HCT116 (cell line): Measurements from ENCODE around the gene FGF14.

Experiments used
- EZH2 ChIP-seq: fragments of 200-600 bp; sonication (generic); IDR thresholded peaks from 2 replicates; pipeline ENCODE4 v1.6.1; 2017; ENCODE audit warnings: antibody characterized with exemption, mixed run types
- POLR2A ChIP-seq: IDR thresholded peaks from 2 replicates; pipeline ENCODE4 v1.7.0; 2011; ENCODE audit warnings: borderline replicate concordance; ENCODE audit not compliant: insufficient read depth, insufficient read length; ENCODE audit errors: extremely low read depth
- POLR2AphosphoS5 ChIP-seq: IDR thresholded peaks from 2 replicates; pipeline ENCODE4 v1.6.1; 2011; ENCODE audit warnings: mild to moderate bottlenecking, low read depth, low read length, moderate library complexity
- RAD21 ChIP-seq: IDR thresholded peaks from 2 replicates; pipeline ENCODE4 v1.6.1; 2012; ENCODE audit warnings: low read depth, mild to moderate bottlenecking
- ZFX ChIP-seq: fragments of 450-650 bp; IDR thresholded peaks from 2 replicates; pipeline ENCODE4 v1.6.1; 2017
- ZNF274 ChIP-seq: fragments of 200-500 bp; sonication (Bioruptor generic); IDR thresholded peaks from 2 replicates; pipeline ENCODE4 v1.6.1; 2014; ENCODE audit warnings: mild to moderate bottlenecking, low read depth, low read length, inconsistent platforms
- TF ChIP-seq, protein P1 (sequence below): IDR thresholded peaks from 2 replicates; pipeline ENCODE4 v1.6.1; 2012
- TF ChIP-seq, protein P2 (sequence below), 3 experiments: fragments of 200-600 bp in 1 of 3; sonication (generic) in 1 of 3; IDR thresholded peaks in 2 of 3; conservative IDR thresholded peaks in 1 of 3; 2 replicates each; pipeline ENCODE4 v1.5.1; 2012 to 2017; ENCODE audit warnings: low read depth in 2 of 3, low read length in 2 of 3, antibody characterized with exemption in 1 of 3, borderline replicate concordance in 1 of 3, control low read depth in 1 of 3, mild to moderate bottlenecking in 1 of 3, mixed read lengths in 1 of 3, mixed run types in 1 of 3, moderate library complexity in 1 of 3; ENCODE audit not compliant: insufficient read depth in 1 of 3
- TF ChIP-seq, protein P3 (sequence below): IDR thresholded peaks from 2 replicates; pipeline ENCODE4 v1.6.1; 2012; ENCODE audit warnings: low read depth

DNA sequence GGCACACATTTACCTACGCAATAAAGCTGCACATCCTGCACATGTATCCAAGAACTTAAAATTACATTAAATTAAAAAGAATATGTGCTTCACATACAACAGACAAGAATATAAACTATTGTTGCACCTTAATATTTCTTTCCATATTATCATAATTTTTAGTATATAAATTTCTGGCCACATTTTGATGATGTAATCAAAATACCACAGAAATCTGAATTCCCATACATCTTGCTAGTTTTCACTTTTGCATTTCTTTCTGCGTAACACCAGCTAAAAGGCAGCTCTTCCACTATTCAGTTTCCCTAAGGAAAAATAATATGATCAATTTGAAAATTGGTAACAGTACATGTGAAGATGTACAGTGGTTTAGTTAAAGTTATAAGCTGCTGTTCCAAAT lies 42.6 kb downstream of the FGF14 start:
- TF ChIP-seq POLR2AphosphoS5, result no peak
- TF ChIP-seq, protein P1, sequence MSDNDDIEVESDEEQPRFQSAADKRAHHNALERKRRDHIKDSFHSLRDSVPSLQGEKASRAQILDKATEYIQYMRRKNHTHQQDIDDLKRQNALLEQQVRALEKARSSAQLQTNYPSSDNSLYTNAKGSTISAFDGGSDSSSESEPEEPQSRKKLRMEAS, result no peak
- TF ChIP-seq, protein P2, sequence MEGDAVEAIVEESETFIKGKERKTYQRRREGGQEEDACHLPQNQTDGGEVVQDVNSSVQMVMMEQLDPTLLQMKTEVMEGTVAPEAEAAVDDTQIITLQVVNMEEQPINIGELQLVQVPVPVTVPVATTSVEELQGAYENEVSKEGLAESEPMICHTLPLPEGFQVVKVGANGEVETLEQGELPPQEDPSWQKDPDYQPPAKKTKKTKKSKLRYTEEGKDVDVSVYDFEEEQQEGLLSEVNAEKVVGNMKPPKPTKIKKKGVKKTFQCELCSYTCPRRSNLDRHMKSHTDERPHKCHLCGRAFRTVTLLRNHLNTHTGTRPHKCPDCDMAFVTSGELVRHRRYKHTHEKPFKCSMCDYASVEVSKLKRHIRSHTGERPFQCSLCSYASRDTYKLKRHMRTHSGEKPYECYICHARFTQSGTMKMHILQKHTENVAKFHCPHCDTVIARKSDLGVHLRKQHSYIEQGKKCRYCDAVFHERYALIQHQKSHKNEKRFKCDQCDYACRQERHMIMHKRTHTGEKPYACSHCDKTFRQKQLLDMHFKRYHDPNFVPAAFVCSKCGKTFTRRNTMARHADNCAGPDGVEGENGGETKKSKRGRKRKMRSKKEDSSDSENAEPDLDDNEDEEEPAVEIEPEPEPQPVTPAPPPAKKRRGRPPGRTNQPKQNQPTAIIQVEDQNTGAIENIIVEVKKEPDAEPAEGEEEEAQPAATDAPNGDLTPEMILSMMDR (IDR thresholded peaks at IDR 0.05 in 2 of 3, conservative IDR thresholded peaks at IDR 0.05 in 1 of 3; ENCODE audit: borderline replicate concordance in 1 of 3, insufficient read depth in 1 of 3, low read depth in 2 of 3, low read length in 2 of 3), result no peak
- no peak for TF ChIP-seq ZNF274
- TF ChIP-seq POLR2A, result no peak
- TF ChIP-seq, protein P3, sequence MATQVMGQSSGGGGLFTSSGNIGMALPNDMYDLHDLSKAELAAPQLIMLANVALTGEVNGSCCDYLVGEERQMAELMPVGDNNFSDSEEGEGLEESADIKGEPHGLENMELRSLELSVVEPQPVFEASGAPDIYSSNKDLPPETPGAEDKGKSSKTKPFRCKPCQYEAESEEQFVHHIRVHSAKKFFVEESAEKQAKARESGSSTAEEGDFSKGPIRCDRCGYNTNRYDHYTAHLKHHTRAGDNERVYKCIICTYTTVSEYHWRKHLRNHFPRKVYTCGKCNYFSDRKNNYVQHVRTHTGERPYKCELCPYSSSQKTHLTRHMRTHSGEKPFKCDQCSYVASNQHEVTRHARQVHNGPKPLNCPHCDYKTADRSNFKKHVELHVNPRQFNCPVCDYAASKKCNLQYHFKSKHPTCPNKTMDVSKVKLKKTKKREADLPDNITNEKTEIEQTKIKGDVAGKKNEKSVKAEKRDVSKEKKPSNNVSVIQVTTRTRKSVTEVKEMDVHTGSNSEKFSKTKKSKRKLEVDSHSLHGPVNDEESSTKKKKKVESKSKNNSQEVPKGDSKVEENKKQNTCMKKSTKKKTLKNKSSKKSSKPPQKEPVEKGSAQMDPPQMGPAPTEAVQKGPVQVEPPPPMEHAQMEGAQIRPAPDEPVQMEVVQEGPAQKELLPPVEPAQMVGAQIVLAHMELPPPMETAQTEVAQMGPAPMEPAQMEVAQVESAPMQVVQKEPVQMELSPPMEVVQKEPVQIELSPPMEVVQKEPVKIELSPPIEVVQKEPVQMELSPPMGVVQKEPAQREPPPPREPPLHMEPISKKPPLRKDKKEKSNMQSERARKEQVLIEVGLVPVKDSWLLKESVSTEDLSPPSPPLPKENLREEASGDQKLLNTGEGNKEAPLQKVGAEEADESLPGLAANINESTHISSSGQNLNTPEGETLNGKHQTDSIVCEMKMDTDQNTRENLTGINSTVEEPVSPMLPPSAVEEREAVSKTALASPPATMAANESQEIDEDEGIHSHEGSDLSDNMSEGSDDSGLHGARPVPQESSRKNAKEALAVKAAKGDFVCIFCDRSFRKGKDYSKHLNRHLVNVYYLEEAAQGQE, result no peak
- TF ChIP-seq EZH2, result no peak
- TF ChIP-seq RAD21, result no peak
- no peak for TF ChIP-seq ZFX
